H1 (cell line): ENCODE measurements around the gene FAM149A. TPM values are rescaled to one million over a fixed set of nuclear protein-coding genes. Genes with fewer than 3 reads are reported as not detected.

Source experiments
- CTCF ChIA-PET: fragments of 300-600 bp; sonication (Branson Sonifier 250); formaldehyde crosslinking; loops from one replicate; lab custom pipeline; 2021; ENCODE audit not compliant: partially characterized antibody; lab: Charles Lee
- POLR2A ChIA-PET: fragments of 300-600 bp; sonication (Branson Sonifier 250); formaldehyde crosslinking; loops from one replicate; lab custom pipeline; 2021; ENCODE audit warnings: inconsistent platforms; ENCODE audit not compliant: partially characterized antibody; lab: Charles Lee
- DNase-seq, 2 experiments: peaks; one replicate each; pipeline versions ENCODE4 v3.0.0 to v3.0.0-alpha.2; 2010 to 2022; ENCODE audit warnings: low spot score in 2 of 2, low read depth in 1 of 2, mixed read lengths in 1 of 2
- FAIRE-seq: peaks from 2 replicates; lab custom pipeline; 2011; peaks lifted over from hg19 to GRCh38; lab: Jason Lieb, UNC
- H2AFZ ChIP-seq: 2 replicates; pipeline ENCODE4 v1.8.1; 2012; ENCODE audit warnings: low read length, inconsistent platforms
- H2AK5ac ChIP-seq: 2 replicates; pipeline ENCODE4 v1.6.1; 2013; ENCODE audit warnings: low read depth, low read length
- H2BK120ac ChIP-seq: replicated peaks from 2 replicates; pipeline ENCODE3; 2013; ENCODE audit warnings: low read depth, low read length, inconsistent platforms
- H2BK12ac ChIP-seq: 2 replicates; pipeline ENCODE4 v1.6.1; 2013; ENCODE audit warnings: low read depth, low read length
- H2BK15ac ChIP-seq: 2 replicates; pipeline ENCODE4 v1.6.1; 2013; ENCODE audit warnings: low read length
- H2BK20ac ChIP-seq: 2 replicates; pipeline ENCODE4 v1.6.1; 2013; ENCODE audit warnings: low read length
- H2BK5ac ChIP-seq: 2 replicates; pipeline ENCODE4 v1.6.1; 2013; ENCODE audit warnings: low read depth, low read length
- H3K14ac ChIP-seq: 2 replicates; pipeline ENCODE4 v1.6.1; 2013; ENCODE audit warnings: inconsistent platforms; ENCODE audit not compliant: insufficient read length
- H3K18ac ChIP-seq: 2 replicates; pipeline ENCODE4 v1.6.1; 2013; ENCODE audit warnings: low read length; ENCODE audit errors: extremely low read depth
- H3K23ac ChIP-seq: 2 replicates; pipeline ENCODE4 v1.6.1; 2013; ENCODE audit warnings: inconsistent platforms; ENCODE audit not compliant: insufficient read length
- H3K23me2 ChIP-seq: 2 replicates; pipeline ENCODE4 v1.6.1; 2013; ENCODE audit warnings: low read depth, low read length
- H3K27ac ChIP-seq: 2 replicates; pipeline ENCODE4 v1.6.1; 2011; ENCODE audit warnings: low read depth, low read length, inconsistent platforms
- H3K27me3 ChIP-seq, 4 experiments: replicated peaks in 1 of 4; 1 replicate in 1 of 4; 2 replicates in 3 of 4; pipeline versions ENCODE4 v1.6.1 to v1.8.1; 2011 to 2013; ENCODE audit warnings: low read length in 3 of 4, mild to moderate bottlenecking in 3 of 4, inconsistent platforms in 2 of 4, mixed read lengths in 2 of 4, moderate library complexity in 1 of 4; ENCODE audit not compliant: control insufficient read depth in 3 of 4, insufficient read depth in 3 of 4; ENCODE audit errors: extremely low read depth in 1 of 4
- H3K36me3 ChIP-seq, 4 experiments: 2 replicates each; pipeline versions ENCODE4 v1.6.1 to v1.8.1; 2011 to 2013; ENCODE audit warnings: mild to moderate bottlenecking in 4 of 4, low read length in 3 of 4, moderate library complexity in 2 of 4, control low read depth in 1 of 4, inconsistent platforms in 1 of 4; ENCODE audit not compliant: insufficient read depth in 4 of 4, control insufficient read depth in 2 of 4
- H3K4ac ChIP-seq: replicated peaks from 2 replicates; pipeline ENCODE3; 2013; ENCODE audit warnings: low read length, low read depth, mixed read lengths, inconsistent platforms; ENCODE audit not compliant: insufficient read length
- H3K4me1 ChIP-seq, 4 experiments: replicated peaks in 1 of 4; 1 replicate in 1 of 4; 2 replicates in 3 of 4; pipeline versions ENCODE4 v1.6.1 to v1.8.1; 2011 to 2013; ENCODE audit warnings: low read length in 3 of 4, inconsistent platforms in 2 of 4, mixed read lengths in 1 of 4; ENCODE audit not compliant: insufficient read depth in 4 of 4, control insufficient read depth in 3 of 4
- H3K4me2 ChIP-seq, 2 experiments: 2 replicates each; pipeline versions ENCODE4 v1.6.1 to v1.8.1; 2011 to 2013; ENCODE audit warnings: low read depth in 2 of 2, low read length in 2 of 2, control low read depth in 1 of 2, inconsistent platforms in 1 of 2, mild to moderate bottlenecking in 1 of 2; ENCODE audit not compliant: insufficient read depth in 1 of 2
- H3K4me3 ChIP-seq, 4 experiments: fragments of 200-600, 300-600 bp in 1 of 4; sonication (generic), shearing (Covaris generic), sonication (Bioruptor Twin) in 1 of 4; 2 replicates each; pipeline versions ENCODE4 v1.5.1 to v1.8.1; 2011 to 2016; ENCODE audit warnings: low read length in 4 of 4, low read depth in 3 of 4, control low read depth in 2 of 4, inconsistent platforms in 2 of 4, mild to moderate bottlenecking in 2 of 4, mixed read lengths in 1 of 4, moderate library complexity in 1 of 4; ENCODE audit not compliant: insufficient read depth in 2 of 4; ENCODE audit errors: extremely low read depth in 1 of 4
- H3K56ac ChIP-seq: replicated peaks from 2 replicates; pipeline ENCODE3; 2013; ENCODE audit warnings: low read depth, mild to moderate bottlenecking, mixed read lengths, low read length, inconsistent platforms; ENCODE audit not compliant: insufficient read length
- H3K79me1 ChIP-seq: 2 replicates; pipeline ENCODE4 v1.6.1; 2013; ENCODE audit warnings: low read depth, low read length, control low read depth
- H3K79me2 ChIP-seq, 2 experiments: 2 replicates each; pipeline versions ENCODE4 v1.6.1 to v1.8.1; 2012 to 2013; ENCODE audit warnings: low read length in 2 of 2, mild to moderate bottlenecking in 2 of 2, inconsistent platforms in 1 of 2; ENCODE audit not compliant: insufficient read depth in 2 of 2, control insufficient read depth in 1 of 2
- H3K9ac ChIP-seq, 4 experiments: replicated peaks in 1 of 4; 1 replicate in 1 of 4; 2 replicates in 3 of 4; pipeline versions ENCODE4 v1.6.1 to v1.8.1; 2011 to 2013; ENCODE audit warnings: low read depth in 3 of 4, low read length in 3 of 4, control low read depth in 2 of 4, mild to moderate bottlenecking in 2 of 4, moderate library complexity in 2 of 4, inconsistent platforms in 1 of 4; ENCODE audit errors: extremely low read depth in 1 of 4
- H3K9me3 ChIP-seq, 2 experiments: 2 replicates each; pipeline versions ENCODE4 v1.6.1 to v1.8.1; 2012 to 2013; ENCODE audit warnings: mild to moderate bottlenecking in 2 of 2, moderate library complexity in 2 of 2, control low read depth in 1 of 2, inconsistent platforms in 1 of 2, low read depth in 1 of 2, low read length in 1 of 2, mixed read lengths in 1 of 2; ENCODE audit not compliant: insufficient read depth in 2 of 2
- H4K20me1 ChIP-seq, 2 experiments: replicated peaks in 1 of 2; 2 replicates each; pipeline versions ENCODE3 to v1.8.1; 2011 to 2013; ENCODE audit warnings: inconsistent platforms in 2 of 2, low read length in 2 of 2, mild to moderate bottlenecking in 1 of 2; ENCODE audit not compliant: insufficient read depth in 2 of 2, control insufficient read depth in 1 of 2
- H4K5ac ChIP-seq: 2 replicates; pipeline ENCODE4 v1.6.1; 2013; ENCODE audit warnings: low read length, low read depth, mixed read lengths, inconsistent platforms; ENCODE audit not compliant: insufficient read length
- H4K8ac ChIP-seq: 2 replicates; pipeline ENCODE4 v1.8.0; 2013; ENCODE audit warnings: mild to moderate bottlenecking, moderate library complexity, low read length, inconsistent platforms; ENCODE audit not compliant: insufficient read depth; ENCODE audit errors: extremely low read depth
- H4K91ac ChIP-seq: replicated peaks from 2 replicates; pipeline ENCODE3; 2013; ENCODE audit warnings: low read length, mixed read lengths, inconsistent platforms; ENCODE audit not compliant: insufficient read length
- CEBPB ChIP-seq: IDR thresholded peaks from 2 replicates; pipeline ENCODE4 v1.6.1; 2012; ENCODE audit warnings: low read depth, low read length
- GABPA ChIP-seq: IDR thresholded peaks from 2 replicates; pipeline ENCODE4 v1.6.1; 2011; ENCODE audit warnings: mild to moderate bottlenecking, low read length, moderate library complexity, borderline replicate concordance; ENCODE audit not compliant: insufficient read depth
- JUN ChIP-seq: IDR thresholded peaks from 2 replicates; pipeline ENCODE4 v1.6.1; 2011; ENCODE audit warnings: low read depth, mild to moderate bottlenecking, improper control_type of control experiment, low read length
- PHF8 ChIP-seq: fragments of 200-600 bp; sonication (generic); conservative IDR thresholded peaks from 2 replicates; pipeline ENCODE4 v1.7.1; 2012; ENCODE audit warnings: low read depth, mild to moderate bottlenecking, inconsistent platforms, low read length, moderate library complexity
- POLR2AphosphoS5 ChIP-seq: IDR thresholded peaks from 2 replicates; pipeline ENCODE4 v1.6.1; 2011; ENCODE audit warnings: low read depth, low read length
- RFX5 ChIP-seq: IDR thresholded peaks from 2 replicates; pipeline ENCODE4 v1.6.1; 2011; ENCODE audit warnings: low read depth, low read length, improper control_type of control experiment, borderline replicate concordance
- WGBS, 2 experiments: shearing (Covaris generic) in 1 of 2; methylation state at CpG; one replicate each; pipeline versions ENCODE4 v1.1.6 to v1.1.7; 2013 to 2015; ENCODE audit warnings: low lambda C conversion rate in 2 of 2, mixed read lengths in 2 of 2, inconsistent platforms in 1 of 2, low coverage in 1 of 2, missing lambda C conversion rate in 1 of 2; ENCODE audit not compliant: insufficient replicate concordance in 2 of 2, insufficient coverage in 1 of 2, insufficient read length in 1 of 2; ENCODE audit errors: extremely low coverage in 1 of 2, missing lambda C conversion rate in 1 of 2; 5-methylcytosine and 5-hydroxymethylcytosine counted together
- polyA plus RNA-seq, 7 experiments: library from polyadenylated mRNA; depleted of rRNA in 3 of 7; stranded (reverse) in 5 of 7; unstranded in 2 of 7; fragments of >200 nt in 5 of 7; fragments of 200-250 nt in 2 of 7; gene quantifications; 1 replicate in 5 of 7; 2 replicates in 1 of 7; 4 replicates in 1 of 7; pipeline versions ENCODE4 v1.2.1 to v1.2.3, GENCODE V29; 2011 to 2013; ENCODE audit warnings: missing spikeins in 2 of 7, mixed read lengths in 2 of 7
- total RNA-seq: library from RNA; stranded (reverse); fragmentation: NEBNext Ultra II Directional; extraction: Animal tissue kit (Norgen Biotek cat#: 25700); gene quantifications from 2 replicates; pipeline ENCODE4 v1.2.1, GENCODE V29; 2021

Gene FAM149A
- total and polyA plus RNA-seq, 2 of the 8 experiments (the other 6 are each of a cell fraction or from before 2014, with no cell fraction given) = 6.1 to 8.5 TPM

DNA sequence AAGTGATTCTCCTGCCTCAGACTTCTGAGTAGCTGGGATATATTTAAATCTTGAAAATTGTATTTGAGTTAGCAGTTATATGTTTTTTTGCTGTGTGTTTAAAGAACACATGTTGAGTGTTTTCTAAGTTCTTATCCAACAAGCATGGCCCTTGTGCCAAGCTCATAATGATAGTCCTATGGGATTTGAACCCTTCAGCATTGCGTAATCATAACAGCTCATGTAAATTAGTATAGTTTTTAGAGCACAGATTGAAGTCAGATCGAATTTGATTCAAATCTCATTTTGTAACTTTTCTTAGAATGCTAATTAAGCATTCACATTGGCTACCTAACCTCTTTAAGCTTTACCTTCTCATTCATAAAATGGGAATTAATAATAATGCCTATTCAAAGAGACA lies 12.2 kb downstream of the FAM149A start:
- H2BK20ac ChIP-seq = no peak overlapping the region
- no peaks in the 10 kb centered on the region for H3K27me3 ChIP-seq
- CTCF ChIA-PET = interaction anchor here (1.1 to 2.1 kb wide), 2 partner anchors 11 to 18 kb away, joined by 3 to 10 read pairs; no protein-coding TSS in a partner anchor
- H2BK120ac ChIP-seq = no peak overlapping the region
- no peak overlapping the region for H3K4me3 ChIP-seq
- H3K14ac ChIP-seq = no peak overlapping the region
- H3K9me3 ChIP-seq = no peaks in the 10 kb centered on the region
- no peak overlapping the region for H3K27ac ChIP-seq
- no peak overlapping the region for H3K56ac ChIP-seq
- POLR2A ChIA-PET = no interaction called here
- WGBS, 2 experiments = 88% methylated on average over 2 of the region's 2 CpGs; no CpG with 5 or more reads in 1 of the 2 experiments
- no peaks in the 10 kb centered on the region for H3K36me3 ChIP-seq
- no peaks in the 10 kb centered on the region for H3K79me1 ChIP-seq
- H3K23me2 ChIP-seq = no peaks in the 10 kb centered on the region
- no peak overlapping the region for H3K23ac ChIP-seq
- no peak overlapping the region for H2BK12ac ChIP-seq
- FAIRE-seq (no peak), DNase-seq (no peak)
- no peak overlapping the region for H3K9ac ChIP-seq
- no peak overlapping the region for H2AK5ac ChIP-seq
- H2BK15ac ChIP-seq = no peak overlapping the region
- no peak overlapping the region for H2AFZ ChIP-seq
- no peak overlapping the region for H3K18ac ChIP-seq
- no peak overlapping the region for H4K8ac ChIP-seq
- H4K20me1 ChIP-seq = no peaks in the 10 kb centered on the region
- H3K4me2 ChIP-seq = no peak overlapping the region
- no peak overlapping the region for H4K5ac ChIP-seq
- H2BK5ac ChIP-seq = no peak overlapping the region
- no peaks in the 10 kb centered on the region for H3K79me2 ChIP-seq
- H3K4me1 ChIP-seq = peaks cover 0 to 5% (median 0%) of the 10 kb centered on the region in 4 experiments; a peak in 3 of 7 replicates
- TF ChIP-seq PHF8 (no peak), POLR2AphosphoS5 (no peak), RFX5 (no peak), JUN (no peak), CEBPB (peak; percentile 84; the same call in 1 of the 2 replicates), GABPA (no peak)
- no peak overlapping the region for H4K91ac ChIP-seq
- no peak overlapping the region for H3K4ac ChIP-seq
